ENCODE measurements around the gene NPB.

- TF ChIP-seq EP300 (IDR thresholded peaks at IDR 0.05; ENCODE audit: borderline replicate concordance) = no peak
- no peak for TF ChIP-seq ZBTB7A (IDR thresholded peaks at IDR 0.05; ENCODE audit: low read depth)
- TF ChIP-seq EGR1 (IDR thresholded peaks at IDR 0.05) = no peak
- TF ChIP-seq MAX (IDR thresholded peaks at IDR 0.05) = no peak
- TF ChIP-seq REST (IDR thresholded peaks at IDR 0.05; ENCODE audit: low read depth) = no peak
Measured at GRCh38 chr17:81939218-81939617, 37.2 kb downstream of the NPB start.

All from Ishikawa (cell line).